ENCODE data around the gene NEK5. TPM values are rescaled to one million over a fixed set of nuclear protein-coding genes. Genes with fewer than 3 reads are reported as not detected.
"Not testable (repeated sequence)": the region's sequence is repeated elsewhere in the genome, so short reads cannot be mapped to it uniquely, and the experiment has no call there.

NEK5 gene
- total RNA-seq, 6 experiments from 2014 or later, result 0.06 TPM; not detected in 5

- Histone ChIP-seq H3K4me1 (no peaks in the 10 kb centered on the region), H3K4me3 (no peak overlapping the region), H3K9me3 (no peaks in the 10 kb centered on the region), H3K36me3 (no peaks in the 10 kb centered on the region), H3K27ac (no peak overlapping the region), H3K27me3 (no peaks in the 10 kb centered on the region)
- 84% methylated on average over 5 of the region's 5 CpGs for WGBS (ENCODE audit: insufficient coverage, low coverage, low lambda C conversion rate, missing lambda C conversion rate)
- ATAC-seq (no peak), DNase-seq (no peak)
- intact Hi-C loops (cut with DNase I), result no loop called here
- TF ChIP-seq POLR2A (IDR thresholded peaks at IDR 0.05), result no peak
- TF ChIP-seq CTCF (IDR thresholded peaks at IDR 0.05), result no peak
These were observed 94.2 kb downstream of the NEK5 start for GRCh38 chr13:52034616-52035226.

- no peaks in the 10 kb centered on the region for H3K36me3 ChIP-seq
These were observed 95.8 kb downstream of the NEK5 start for GRCh38 chr13:52033039-52033438.

GRCh38 chr13:52030401-52030800, 98.5 kb downstream of the NEK5 start:
- H3K27me3 ChIP-seq; H3K4me3 ChIP-seq; H3K36me3 ChIP-seq; ATAC-seq; H3K9me3 ChIP-seq; intact Hi-C loops (cut with DNase I); DNase-seq; H3K27ac ChIP-seq: not testable (repeated sequence)
- WGBS (ENCODE audit: insufficient coverage, low coverage, low lambda C conversion rate, missing lambda C conversion rate), result 93% methylated on average over 2 of the region's 6 CpGs
- peaks cover 0 to 18% (median 7%) of the 10 kb centered on the region in 4 donors for H3K4me1 ChIP-seq

More at GRCh38 chr13:52033039-52033438, 95.8 kb downstream of the NEK5 start:
- Histone ChIP-seq H3K4me1 (no peaks in the 10 kb centered on the region), H3K9me3 (no peaks in the 10 kb centered on the region), H3K27me3 (no peaks in the 10 kb centered on the region), H3K27ac (no peak overlapping the region), H3K4me3 (no peak overlapping the region)
- WGBS (ENCODE audit: insufficient coverage, low coverage, low lambda C conversion rate, missing lambda C conversion rate), result 89% methylated on average over 2 of the region's 2 CpGs
- ATAC-seq, result no peak
- DNase-seq, result no peak
- TF ChIP-seq CTCF (IDR thresholded peaks at IDR 0.05), result no peak
- no peak for TF ChIP-seq POLR2A (IDR thresholded peaks at IDR 0.05)
- intact Hi-C loops (cut with DNase I), result no loop called here

GRCh38 chr13:52029569-52029968, 99.3 kb downstream of the NEK5 start:
- DNase-seq (no peak), ATAC-seq (no peak)
- peaks cover 0 to 27% (median 7%) of the 10 kb centered on the region in 4 donors for H3K4me1 ChIP-seq
- H3K27ac ChIP-seq, result no peak overlapping the region
- H3K36me3 ChIP-seq, result no peaks in the 10 kb centered on the region
- no peak for TF ChIP-seq CTCF (IDR thresholded peaks at IDR 0.05)
- no peak for TF ChIP-seq POLR2A (IDR thresholded peaks at IDR 0.05)
- 90% methylated on average over 4 of the region's 4 CpGs for WGBS (ENCODE audit: insufficient coverage, low coverage, low lambda C conversion rate, missing lambda C conversion rate)
- H3K4me3 ChIP-seq, result no peak overlapping the region
- H3K9me3 ChIP-seq, result no peaks in the 10 kb centered on the region
- H3K27me3 ChIP-seq, result no peaks in the 10 kb centered on the region
- intact Hi-C loops (cut with DNase I), result no loop called here

- no peaks in the 10 kb centered on the region for H3K27me3 ChIP-seq
- H3K4me1 ChIP-seq, result peaks cover 0 to 27% (median 7%) of the 10 kb centered on the region in 4 donors
- ATAC-seq (no peak), DNase-seq (no peak)
- WGBS (ENCODE audit: insufficient coverage, low coverage, low lambda C conversion rate, missing lambda C conversion rate), result 100% methylated on average over 1 of the region's 1 CpG
- H3K4me3 ChIP-seq, result no peak overlapping the region
- intact Hi-C loops (cut with DNase I), result no loop called here
- TF ChIP-seq CTCF (IDR thresholded peaks at IDR 0.05), result no peak
- no peaks in the 10 kb centered on the region for H3K9me3 ChIP-seq
- no peaks in the 10 kb centered on the region for H3K36me3 ChIP-seq
- no peak overlapping the region for H3K27ac ChIP-seq
These were observed 101.0 kb downstream of the NEK5 start for GRCh38 chr13:52027832-52028231.
